Activated CD4-positive, alpha-beta memory T cell treated with anti-CD3 and anti-CD28 coated beads for 36 hours (primary cell): ENCODE results near the gene CNKSR3. TPM values are rescaled to one million over a fixed set of nuclear protein-coding genes. Genes with fewer than 3 reads are reported as not detected.

Experiments
- CTCF ChIA-PET: fragments of 350-600 bp; sonication (Branson Sonifier 250); formaldehyde crosslinking; loops from one replicate; lab custom pipeline; 2021; ENCODE audit warnings: antibody characterized with exemption, inconsistent platforms; lab: Charles Lee
- POLR2A ChIA-PET: fragments of 350-600 bp; sonication (Branson Sonifier 250); formaldehyde crosslinking; loops from one replicate; lab custom pipeline; 2021; ENCODE audit warnings: antibody characterized with exemption; lab: Charles Lee
- DNase-seq: peaks from one replicate; pipeline ENCODE4 v3.0.0-alpha.2; 2020
- H3K27ac Mint-ChIP-seq: one replicate; pipeline ENCODE4 v1.8.0; 2021; ENCODE audit warnings: mixed read lengths
- H3K27me3 Mint-ChIP-seq: one replicate; pipeline ENCODE4 v1.8.0; 2021; ENCODE audit warnings: mixed read lengths
- H3K36me3 Mint-ChIP-seq: one replicate; pipeline ENCODE4 v1.8.0; 2021; ENCODE audit warnings: mixed read lengths
- H3K4me1 Mint-ChIP-seq: one replicate; pipeline ENCODE4 v1.8.0; 2021; ENCODE audit warnings: low read depth, mixed read lengths
- H3K4me3 Mint-ChIP-seq: one replicate; pipeline ENCODE4 v1.8.0; 2021; ENCODE audit warnings: mild to moderate bottlenecking, mixed read lengths
- H3K9me3 Mint-ChIP-seq: one replicate; pipeline ENCODE4 v1.8.0; 2021; ENCODE audit warnings: mixed read lengths
- intact Hi-C: fragments of 100-400 bp; cut with micrococcal nuclease; formaldehyde crosslinking; loops from one replicate; pipeline ENCODE4 v1.15.1; 2023
- total RNA-seq, 2 experiments: library from RNA; stranded (reverse); gene quantifications; one replicate each; pipeline ENCODE4 v1.2.3, GENCODE V29; 2021

CNKSR3 gene
- total RNA-seq, 2 experiments from 2014 or later, result 0.12 TPM

DNA sequence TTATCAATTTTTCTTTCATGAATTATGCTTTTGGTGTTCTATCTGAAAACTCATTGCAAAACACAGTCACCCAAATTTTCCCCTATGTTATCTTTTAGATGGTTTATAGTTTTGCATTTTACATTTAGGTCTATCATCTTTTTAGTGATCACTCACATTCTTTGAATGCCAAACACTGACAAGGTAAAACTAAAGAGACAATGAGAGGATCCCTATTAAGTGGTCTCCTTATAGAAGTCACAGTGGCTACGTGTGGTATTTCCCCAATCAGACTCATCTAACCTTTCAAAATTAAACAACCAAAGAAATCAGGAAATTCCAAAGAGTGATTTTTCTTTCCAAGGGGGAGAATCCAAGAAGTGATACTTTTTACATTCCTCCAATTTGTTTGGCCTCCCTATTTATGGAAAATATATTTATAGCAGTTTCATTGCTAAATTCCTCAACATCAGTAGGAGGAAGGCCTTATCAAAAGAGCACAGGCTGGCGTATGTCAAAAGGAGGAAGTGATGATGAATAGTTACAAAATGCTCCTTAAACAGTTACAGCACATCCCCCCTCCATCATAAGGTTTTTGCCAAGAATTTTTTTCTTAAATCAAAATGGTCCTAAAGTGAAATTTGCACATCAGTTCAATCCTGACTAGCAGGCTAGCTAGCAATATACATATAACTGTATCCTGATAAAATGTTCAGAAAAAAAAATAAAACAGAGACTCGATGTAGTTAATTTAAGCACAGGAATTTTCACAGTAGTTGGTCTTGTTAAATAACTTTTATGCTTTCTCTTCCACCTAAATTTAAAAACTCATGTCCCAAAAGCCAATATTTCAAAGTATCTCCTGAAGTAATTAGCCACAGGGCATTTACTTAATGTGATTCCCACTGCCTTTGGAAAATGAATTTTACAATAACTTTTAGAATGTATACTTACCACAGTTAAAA is 77.7 kb downstream of the CNKSR3 start:
- Mint-ChIP-seq H3K27ac (no peak overlapping the region), H3K27me3 (no peaks in the 10 kb centered on the region), H3K4me1 (no peaks in the 10 kb centered on the region), H3K9me3 (peaks cover 2% of the 10 kb centered on the region), H3K4me3 (no peak overlapping the region), H3K36me3 (no peaks in the 10 kb centered on the region)
- DNase-seq, result no peak
- POLR2A ChIA-PET, result no interaction called here
- CTCF ChIA-PET, result no interaction called here
- intact Hi-C loops, result no loop called here

- Mint-ChIP-seq H3K27ac (no peak overlapping the region), H3K9me3 (peaks cover 2% of the 10 kb centered on the region), H3K4me3 (no peak overlapping the region), H3K4me1 (no peaks in the 10 kb centered on the region), H3K36me3 (no peaks in the 10 kb centered on the region), H3K27me3 (no peaks in the 10 kb centered on the region)
- DNase-seq, result no peak
- ChIA-PET CTCF (no interaction called here), POLR2A (no interaction called here)
- intact Hi-C loops, result no loop called here
Measured at GRCh38 chr6:154430481-154430919, 80.0 kb downstream of the CNKSR3 start.

DNA sequence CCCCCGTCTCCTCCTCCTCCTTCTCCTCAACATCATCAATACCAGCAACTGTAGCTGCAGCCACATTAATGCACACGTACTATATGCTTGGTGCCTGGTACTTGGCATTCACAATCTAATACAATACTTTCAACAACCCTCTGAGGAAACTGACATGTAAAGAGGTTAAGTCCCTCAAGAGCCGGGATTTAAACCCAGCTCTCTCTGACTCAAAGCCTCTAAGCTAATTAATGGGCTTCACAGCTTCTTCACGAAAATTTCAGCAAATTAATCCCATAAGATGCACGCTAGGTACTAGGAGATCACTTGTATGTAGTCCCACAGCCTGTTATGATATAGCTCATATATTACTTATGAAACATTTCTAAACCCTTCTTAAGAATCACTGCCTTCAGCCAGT is 80.8 kb downstream of the CNKSR3 start:
- CTCF ChIA-PET, result interaction anchor here (1.2 kb wide), 1 partner anchor 9 kb away, joined by 3 read pairs; no protein-coding TSS in a partner anchor

DNA sequence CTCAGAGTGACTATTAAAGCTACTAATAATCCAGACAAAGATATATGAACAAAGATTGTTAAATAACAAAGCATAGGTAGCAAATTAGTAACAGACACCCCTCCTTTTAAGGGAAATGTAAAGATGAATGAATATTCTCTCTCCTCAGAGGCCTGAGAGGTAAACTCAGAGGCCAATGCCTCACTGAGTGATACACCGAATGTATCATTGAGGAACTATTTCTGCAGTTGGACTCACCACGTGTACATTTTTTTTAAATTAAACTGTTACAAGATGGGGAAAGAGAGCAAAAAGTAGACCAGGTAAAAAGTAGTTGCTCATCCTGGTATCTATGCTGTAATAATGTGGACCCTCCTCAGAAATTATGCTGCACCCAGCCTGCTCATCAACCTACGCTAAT is 81.6 kb downstream of the CNKSR3 start:
- H3K27ac Mint-ChIP-seq, result no peak overlapping the region
- intact Hi-C loops, result no loop called here
- H3K4me1 Mint-ChIP-seq, result no peaks in the 10 kb centered on the region
- DNase-seq, result no peak
- H3K9me3 Mint-ChIP-seq, result peaks cover 2% of the 10 kb centered on the region
- H3K27me3 Mint-ChIP-seq, result no peaks in the 10 kb centered on the region
- ChIA-PET POLR2A (no interaction called here), CTCF (interaction anchor here (1.2 kb wide), 1 partner anchor 8 kb away, joined by 3 read pairs; no protein-coding TSS in a partner anchor)
- H3K4me3 Mint-ChIP-seq, result no peak overlapping the region
- H3K36me3 Mint-ChIP-seq, result no peaks in the 10 kb centered on the region

More for the DNA sequence above, 80.8 kb downstream of the CNKSR3 start:
- Mint-ChIP-seq H3K36me3 (no peaks in the 10 kb centered on the region), H3K9me3 (peaks cover 2% of the 10 kb centered on the region), H3K27me3 (no peaks in the 10 kb centered on the region), H3K4me3 (no peak overlapping the region), H3K4me1 (no peaks in the 10 kb centered on the region), H3K27ac (no peak overlapping the region)
- POLR2A ChIA-PET, result no interaction called here
- intact Hi-C loops, result no loop called here
- DNase-seq, result no peak

GRCh38 chr6:154427446-154427845 is 83.0 kb downstream of the CNKSR3 start:
- Mint-ChIP-seq H3K27me3 (no peaks in the 10 kb centered on the region), H3K9me3 (peaks cover 2% of the 10 kb centered on the region), H3K4me3 (no peak overlapping the region), H3K4me1 (no peaks in the 10 kb centered on the region), H3K27ac (no peak overlapping the region), H3K36me3 (no peaks in the 10 kb centered on the region)
- ChIA-PET CTCF (no interaction called here), POLR2A (no interaction called here)
- no peak for DNase-seq
- intact Hi-C loops, result no loop called here

DNA sequence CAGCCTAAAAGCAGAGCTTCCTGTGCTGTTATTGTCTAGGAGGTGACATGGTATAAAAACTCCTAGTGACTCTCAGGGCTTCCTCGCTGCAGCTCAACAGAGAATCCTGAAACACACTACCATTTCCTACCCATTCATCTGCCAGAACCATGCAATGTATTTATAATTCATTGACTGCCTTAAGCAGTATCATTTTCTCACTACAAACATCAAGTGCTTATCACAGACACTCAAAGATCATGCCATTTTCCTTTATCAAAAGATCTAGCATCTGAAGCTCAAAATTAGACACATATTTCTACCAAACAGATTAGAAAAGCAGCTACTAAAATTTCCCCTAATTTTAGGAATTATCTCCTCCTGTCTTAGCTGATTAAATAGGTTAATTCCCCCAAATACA is 83.5 kb downstream of the CNKSR3 start:
- no peak for DNase-seq
- Mint-ChIP-seq H3K27me3 (no peaks in the 10 kb centered on the region), H3K36me3 (no peaks in the 10 kb centered on the region), H3K9me3 (peaks cover 2% of the 10 kb centered on the region), H3K27ac (no peak overlapping the region), H3K4me1 (no peaks in the 10 kb centered on the region), H3K4me3 (no peak overlapping the region)
- CTCF ChIA-PET, result no interaction called here
- intact Hi-C loops, result no loop called here
- POLR2A ChIA-PET, result no interaction called here

DNA sequence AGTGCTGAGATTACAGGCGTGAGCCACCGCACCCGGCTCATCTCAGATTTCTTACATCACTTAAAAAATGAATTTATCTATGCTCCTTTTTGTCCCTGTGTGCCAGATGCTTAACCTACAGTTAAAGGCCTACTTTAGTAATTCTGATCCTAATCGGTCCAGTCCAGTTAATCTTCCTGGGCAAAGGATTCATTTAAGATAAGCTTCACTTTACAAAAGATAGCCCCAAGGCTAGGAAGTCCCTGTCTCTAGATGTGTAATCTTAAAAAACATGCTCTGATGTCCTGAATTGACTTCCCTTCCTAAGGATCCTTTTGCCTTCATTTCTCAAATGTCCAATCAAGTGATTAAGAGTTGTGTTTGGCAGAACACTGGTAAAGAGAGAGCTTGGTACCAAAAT is 85.5 kb downstream of the CNKSR3 start:
- H3K27me3 Mint-ChIP-seq, result no peaks in the 10 kb centered on the region
- CTCF ChIA-PET, result no interaction called here
- H3K9me3 Mint-ChIP-seq, result no peaks in the 10 kb centered on the region
- H3K36me3 Mint-ChIP-seq, result no peaks in the 10 kb centered on the region
- no peak overlapping the region for H3K4me3 Mint-ChIP-seq
- no peak overlapping the region for H3K27ac Mint-ChIP-seq
- intact Hi-C loops, result no loop called here
- no peaks in the 10 kb centered on the region for H3K4me1 Mint-ChIP-seq
- POLR2A ChIA-PET, result no interaction called here
- no peak for DNase-seq

GRCh38 chr6:154414021-154414813 is 96.3 kb downstream of the CNKSR3 start:
- H3K4me1 Mint-ChIP-seq, result peaks cover 9% of the 10 kb centered on the region
- H3K27me3 Mint-ChIP-seq, result peaks cover 12% of the 10 kb centered on the region
- DNase-seq, result no peak
- intact Hi-C loops, result no loop called here
- no peak overlapping the region for H3K4me3 Mint-ChIP-seq
- CTCF ChIA-PET, result interaction anchor here (1.1 kb wide), 1 partner anchor 13 kb away, joined by 3 read pairs; no protein-coding TSS in a partner anchor
- no peak overlapping the region for H3K27ac Mint-ChIP-seq
- H3K9me3 Mint-ChIP-seq, result no peaks in the 10 kb centered on the region
- POLR2A ChIA-PET, result interaction anchor here (0.8 kb wide), 1 partner anchor 189 kb away, joined by 3 read pairs; no protein-coding TSS in a partner anchor
- H3K36me3 Mint-ChIP-seq, result no peaks in the 10 kb centered on the region

- H3K27me3 Mint-ChIP-seq, result peaks cover 12% of the 10 kb centered on the region
- peaks cover 9% of the 10 kb centered on the region for H3K4me1 Mint-ChIP-seq
- no peak overlapping the region for H3K27ac Mint-ChIP-seq
- no peaks in the 10 kb centered on the region for H3K36me3 Mint-ChIP-seq
- H3K4me3 Mint-ChIP-seq, result no peak overlapping the region
- intact Hi-C loops, result no loop called here
- CTCF ChIA-PET, result no interaction called here
- DNase-seq, result no peak
- H3K9me3 Mint-ChIP-seq, result no peaks in the 10 kb centered on the region
- POLR2A ChIA-PET, result no interaction called here
Measured at GRCh38 chr6:154412106-154412820, 98.2 kb downstream of the CNKSR3 start.

- H3K27ac Mint-ChIP-seq, result no peak overlapping the region
- no peaks in the 10 kb centered on the region for H3K36me3 Mint-ChIP-seq
- H3K9me3 Mint-ChIP-seq, result no peaks in the 10 kb centered on the region
- ChIA-PET CTCF (no interaction called here), POLR2A (no interaction called here)
- no peak for DNase-seq
- H3K4me1 Mint-ChIP-seq, result peaks cover 9% of the 10 kb centered on the region
- peaks cover 18% of the 10 kb centered on the region for H3K27me3 Mint-ChIP-seq
- H3K4me3 Mint-ChIP-seq, result no peak overlapping the region
- intact Hi-C loops, result loop anchor here (2.0 kb wide), 1 partner anchor 196 kb away; no protein-coding TSS in a partner anchor
Measured at GRCh38 chr6:154411076-154411475, 99.4 kb downstream of the CNKSR3 start.

DNA sequence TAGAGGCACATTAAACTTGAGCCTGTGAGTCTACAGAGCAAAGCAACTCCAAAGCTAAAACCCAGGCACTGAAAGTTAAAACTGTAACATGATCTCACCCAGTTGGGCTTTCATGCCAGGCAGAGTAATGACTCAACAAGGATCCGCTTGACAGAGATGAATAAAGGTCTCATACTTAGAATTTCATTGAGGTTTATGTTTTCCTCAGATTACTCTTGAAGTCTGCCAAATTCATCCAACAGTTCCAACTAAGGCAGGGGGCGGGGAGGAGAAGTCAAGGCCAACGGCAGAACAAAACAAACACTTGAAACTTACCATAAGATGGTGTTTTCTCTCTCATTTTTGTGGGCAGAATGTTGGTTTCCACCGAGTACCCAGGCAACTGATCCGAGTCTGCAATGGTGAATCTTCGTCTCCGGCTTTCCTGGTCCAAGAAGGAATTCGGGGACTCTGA is 99.8 kb downstream of the CNKSR3 start:
- intact Hi-C loops, result loop anchor here (1.0 to 2.0 kb wide), 4 partner anchors 57 to 761 kb away; no protein-coding TSS in a partner anchor
- H3K36me3 Mint-ChIP-seq, result no peaks in the 10 kb centered on the region
- H3K27me3 Mint-ChIP-seq, result peaks cover 20% of the 10 kb centered on the region
- no peak overlapping the region for H3K27ac Mint-ChIP-seq
- no peak overlapping the region for H3K4me3 Mint-ChIP-seq
- no peaks in the 10 kb centered on the region for H3K9me3 Mint-ChIP-seq
- H3K4me1 Mint-ChIP-seq, result peaks cover 9% of the 10 kb centered on the region
- POLR2A ChIA-PET, result no interaction called here
- DNase-seq, result peak; percentile 77
- CTCF ChIA-PET, result no interaction called here
